HG03060 (cell line): ENCODE data around the gene TACR1.
A peak's percentile ranks its signal among the peaks of the same experiment; 100 is the strongest.

Experiments used
- ATAC-seq: cut with Tn5 transposase; IDR thresholded peaks from one replicate; pipeline ENCODE4 v1.9.1; 2021; ENCODE audit warnings: low read depth, moderate number of reproducible peaks; ENCODE audit not compliant: unreplicated experiment

Gene TACR1

DNA sequence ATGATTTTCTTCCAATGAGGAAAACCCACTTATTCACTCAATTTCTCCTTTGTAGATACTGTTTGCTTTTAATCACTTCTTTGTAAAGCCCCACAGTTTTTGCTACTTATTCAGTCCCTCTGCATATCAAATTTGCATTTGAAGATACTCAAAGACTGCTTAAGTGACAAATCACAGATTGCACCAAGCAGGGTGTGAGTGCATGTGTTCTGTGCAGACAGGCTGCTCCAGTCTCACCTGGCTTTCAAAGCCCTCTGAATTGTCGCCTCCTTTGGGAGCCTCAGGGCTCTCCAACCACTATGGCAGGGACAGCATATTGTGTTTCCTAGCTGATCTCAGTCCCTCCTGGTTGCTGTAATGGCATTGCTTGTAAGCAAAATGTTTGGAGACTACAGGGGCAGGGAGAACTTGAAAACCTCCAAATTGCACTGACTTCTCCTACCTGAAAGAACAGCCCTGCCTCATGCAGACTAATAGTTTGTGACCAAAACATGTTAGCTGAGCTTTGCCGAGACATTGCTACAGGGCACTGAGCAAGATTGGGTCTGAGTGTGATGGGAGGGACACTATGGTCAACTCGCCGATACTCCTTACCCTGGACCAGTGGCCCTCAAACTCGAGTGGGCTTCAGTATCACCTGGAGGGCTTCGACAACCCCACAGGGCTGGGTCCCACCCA is 144.0 kb downstream of the TACR1 start:
- no peak for ATAC-seq

DNA sequence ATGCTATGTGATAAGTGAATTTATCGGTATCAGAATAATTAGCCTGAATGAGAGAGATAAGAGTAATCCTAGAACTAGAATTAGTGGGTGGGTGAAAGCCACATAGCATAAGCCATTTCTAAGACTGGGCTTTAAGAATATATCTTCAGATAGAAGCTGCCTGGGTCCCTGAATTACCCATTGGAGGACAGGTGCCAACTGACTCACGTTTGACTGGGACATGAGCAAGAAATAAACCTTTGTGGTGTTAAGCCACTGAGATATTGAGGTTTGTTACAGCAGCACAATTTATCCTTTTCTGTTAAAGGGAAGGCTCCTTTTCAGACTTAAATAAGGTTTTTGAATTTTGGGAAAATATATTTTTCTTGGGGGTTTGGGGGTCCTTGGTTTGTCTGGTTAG is 145.0 kb downstream of the TACR1 start:
- ATAC-seq: no peak

DNA sequence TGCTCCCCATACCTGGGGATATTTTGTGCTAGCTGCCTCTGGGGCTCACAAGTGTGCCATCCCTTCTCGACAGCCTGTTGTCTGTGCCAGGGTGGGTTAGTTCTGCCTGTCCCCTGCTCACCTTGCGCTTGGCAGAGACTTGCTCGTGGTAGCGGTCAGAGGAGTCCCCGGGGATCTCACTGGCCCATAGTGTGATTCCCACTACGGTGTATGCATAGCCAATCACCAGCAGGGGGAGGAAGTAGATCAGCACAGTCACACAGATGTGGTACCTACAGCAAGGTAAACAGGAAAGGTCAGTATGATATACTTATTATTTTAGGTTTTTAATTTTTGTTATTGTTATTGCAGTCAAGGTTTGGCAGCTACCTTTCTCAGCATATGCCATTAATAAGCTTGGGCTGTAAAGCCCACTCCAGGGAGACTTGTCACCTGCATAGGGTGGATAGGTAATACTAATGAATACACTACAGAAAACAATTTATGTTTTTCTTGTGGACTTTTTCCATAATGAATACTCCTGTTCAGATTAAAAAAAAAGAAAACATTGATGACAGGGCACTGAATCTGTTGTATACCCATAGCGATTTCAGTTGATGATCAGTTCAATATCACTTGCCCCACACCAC is 145.7 kb downstream of the TACR1 start:
- peak; percentile 85 for ATAC-seq

DNA sequence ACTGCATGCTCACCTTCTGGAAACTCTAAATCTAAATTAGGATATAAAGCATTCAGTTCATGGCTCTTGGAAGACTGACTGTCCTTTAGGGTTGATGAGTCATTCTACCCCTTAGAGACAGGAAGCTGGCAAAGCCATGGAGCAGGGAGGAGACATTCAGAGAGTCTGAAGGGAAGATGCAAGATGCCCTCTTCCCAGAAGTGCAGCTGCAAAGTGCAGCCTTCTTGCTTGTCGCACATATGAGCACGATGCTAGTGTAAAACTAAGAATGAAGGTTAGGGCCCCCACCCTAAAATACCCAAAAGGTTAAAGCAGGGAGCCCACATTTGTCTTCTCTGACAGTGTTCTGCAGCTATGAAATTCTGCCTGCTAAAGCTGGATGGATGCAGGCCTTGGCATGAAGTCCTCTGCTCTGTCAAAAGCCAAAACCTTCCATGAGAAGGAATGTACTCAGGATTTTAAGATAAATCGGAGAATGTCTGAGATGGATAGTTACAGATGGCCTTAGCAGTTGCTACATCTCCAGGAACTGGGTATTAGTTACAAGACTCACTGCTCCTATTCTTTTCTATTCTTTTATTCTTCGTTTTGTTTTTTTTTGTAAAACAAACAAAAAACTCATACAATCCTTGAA is 151.2 kb downstream of the TACR1 start:
- no peak for ATAC-seq

DNA sequence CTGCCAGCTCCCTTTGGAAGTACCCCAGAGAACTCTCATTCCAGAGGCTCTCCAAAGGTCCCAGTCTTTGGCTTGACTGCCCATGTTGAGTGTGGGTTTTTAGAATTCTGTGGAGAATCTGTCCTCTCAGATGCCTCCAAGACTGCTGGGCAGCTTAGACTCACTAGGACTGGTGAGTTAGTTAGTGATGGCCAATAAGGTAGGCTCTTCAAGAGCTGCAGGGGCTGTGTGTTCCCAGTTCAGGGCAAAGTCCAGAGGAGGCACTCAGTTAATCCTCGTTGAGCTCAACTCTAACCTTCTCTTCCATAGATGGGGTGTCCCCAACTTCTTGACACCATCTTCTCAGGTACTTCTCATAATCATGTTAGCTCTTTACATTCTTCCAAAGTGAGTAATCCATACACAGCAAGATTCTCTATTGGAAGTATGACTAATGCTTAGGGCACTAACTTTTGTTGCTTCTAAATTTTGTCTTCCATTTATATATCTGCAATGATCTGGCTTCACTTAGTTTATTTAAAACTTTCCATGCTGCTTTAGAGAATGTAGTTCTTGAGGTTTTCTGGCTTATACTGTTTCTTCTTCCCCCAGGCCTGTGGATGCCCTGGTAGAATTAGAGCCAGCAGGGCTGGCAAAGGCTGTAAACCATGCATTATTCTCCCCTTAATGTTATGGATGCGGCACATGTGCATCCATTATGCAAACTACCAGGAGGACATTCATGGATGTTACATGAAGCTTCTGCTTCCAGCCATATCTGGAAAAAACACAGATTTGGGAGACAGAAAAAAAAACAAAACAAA is 151.9 kb downstream of the TACR1 start:
- ATAC-seq: no peak

DNA sequence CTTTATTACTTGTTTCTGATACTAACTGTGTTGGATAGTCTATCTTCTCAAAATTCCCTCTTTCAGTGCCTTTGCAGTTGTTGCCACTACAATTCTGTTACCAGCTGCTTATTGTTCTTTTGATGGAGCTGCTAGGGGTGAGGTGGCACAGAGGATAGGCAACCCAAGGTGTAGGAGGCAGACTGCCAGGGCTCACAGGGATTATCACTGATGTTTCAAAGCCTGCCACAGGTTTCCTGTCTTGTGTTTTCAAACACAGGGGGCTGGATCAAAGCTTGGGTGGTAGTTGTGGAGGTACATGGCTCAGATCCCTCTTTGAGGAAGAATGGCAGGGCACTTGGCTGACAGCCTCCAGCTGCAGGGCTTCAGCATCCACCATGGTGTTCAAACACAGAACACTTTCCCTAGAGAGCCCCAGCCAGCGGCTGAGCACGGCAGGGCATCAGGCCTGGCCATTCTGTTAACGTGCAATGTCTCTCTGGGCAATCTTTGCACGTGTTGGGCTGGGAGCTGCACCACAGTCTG is 153.7 kb downstream of the TACR1 start:
- ATAC-seq: no peak

DNA sequence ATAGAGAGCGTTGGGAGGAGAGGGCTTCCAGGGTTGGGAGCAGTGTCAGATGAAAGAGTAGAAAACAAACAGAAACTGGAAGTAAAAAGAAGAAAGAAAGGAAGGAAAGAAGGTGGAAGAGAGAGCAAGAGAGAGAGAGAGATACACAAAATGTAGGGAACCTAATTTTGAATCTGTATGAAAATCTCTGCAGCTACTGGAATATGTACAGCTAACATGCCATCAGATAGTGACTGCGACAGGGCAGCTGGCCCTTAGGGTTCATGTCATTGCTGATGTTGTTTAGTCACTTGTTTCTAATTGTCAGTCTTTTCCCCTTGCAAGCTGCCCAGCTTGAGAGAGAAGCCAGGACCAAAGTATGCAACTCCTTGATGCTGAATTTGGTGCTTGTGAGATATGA is 155.0 kb downstream of the TACR1 start:
- no peak for ATAC-seq

DNA sequence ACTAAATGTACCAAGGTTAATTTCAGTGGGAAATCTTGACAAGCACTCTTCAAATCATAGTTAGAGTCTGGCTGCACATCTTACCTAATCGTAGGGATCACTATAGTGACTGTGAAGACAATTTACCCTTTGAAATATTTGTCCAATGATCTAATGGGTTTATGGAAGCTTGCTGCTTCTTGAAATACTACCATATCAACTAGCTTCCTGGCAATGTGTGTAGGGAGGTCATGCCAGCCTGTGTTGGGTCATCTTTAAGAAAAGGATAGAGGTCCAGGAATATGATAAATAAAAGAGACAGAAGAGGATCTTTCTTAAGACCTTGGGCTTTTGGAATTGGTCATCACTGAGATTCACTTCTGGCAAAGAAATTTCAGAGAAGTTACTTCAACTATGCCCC is 156.5 kb downstream of the TACR1 start:
- ATAC-seq: no peak

DNA sequence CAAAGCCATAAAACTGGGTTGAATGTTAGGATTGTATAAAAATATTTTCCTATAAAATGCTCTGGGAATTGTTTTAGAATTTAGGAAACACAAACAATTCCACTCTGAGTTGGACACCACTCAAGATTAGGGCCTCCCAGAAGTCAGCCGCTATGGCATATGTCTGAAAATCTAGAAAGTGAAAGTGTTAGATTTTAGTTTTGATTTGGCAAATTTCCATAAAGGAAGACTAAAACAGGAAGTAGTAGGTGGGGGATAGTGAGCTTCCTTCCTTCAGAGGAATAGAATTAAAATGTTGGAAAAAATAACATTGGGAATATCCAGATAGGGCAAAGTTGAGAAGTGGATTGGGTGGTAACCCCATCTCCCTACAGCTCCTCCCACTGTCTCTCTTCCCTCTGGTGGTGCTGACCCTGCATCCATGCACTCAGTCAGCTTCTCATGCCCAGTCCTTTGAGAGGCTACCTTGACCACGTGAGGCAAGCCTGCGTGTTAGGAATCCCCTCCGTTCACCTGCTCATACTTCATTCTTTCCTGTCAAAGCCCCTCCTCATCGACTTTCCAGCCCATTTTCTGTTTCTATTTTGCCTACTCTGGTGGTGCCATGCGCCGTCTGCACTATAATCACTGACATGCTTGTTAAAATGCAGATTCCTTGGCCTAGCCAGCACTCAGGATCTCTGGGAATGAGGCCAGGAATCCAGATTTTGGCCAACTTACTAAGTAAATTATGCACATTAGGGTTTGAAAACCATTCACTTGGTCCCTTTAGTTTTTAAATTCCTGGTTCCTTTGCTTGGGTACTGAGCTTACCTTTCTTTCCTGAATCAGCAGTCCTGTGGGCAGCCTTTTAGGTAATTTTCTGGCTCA is 157.4 kb downstream of the TACR1 start:
- no peak for ATAC-seq

DNA sequence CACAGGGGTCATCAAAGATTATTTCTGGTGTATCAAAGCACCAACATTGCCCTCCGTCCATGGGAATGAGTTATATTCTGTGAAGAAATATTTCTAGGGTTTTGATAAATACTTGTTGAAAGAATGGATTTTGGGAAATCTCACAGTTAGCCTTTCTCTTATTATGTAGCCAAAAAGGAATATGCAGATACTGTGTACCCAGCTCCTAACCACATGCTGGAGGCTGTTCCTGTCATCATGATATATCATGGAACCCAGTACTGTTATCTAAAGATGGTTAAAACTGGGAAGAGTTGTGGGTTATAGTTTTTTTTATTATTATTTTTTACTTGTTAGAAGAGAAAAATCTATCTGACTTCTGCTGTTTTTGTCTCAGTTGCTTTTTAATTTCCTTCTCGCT is 158.1 kb downstream of the TACR1 start:
- no peak for ATAC-seq

DNA sequence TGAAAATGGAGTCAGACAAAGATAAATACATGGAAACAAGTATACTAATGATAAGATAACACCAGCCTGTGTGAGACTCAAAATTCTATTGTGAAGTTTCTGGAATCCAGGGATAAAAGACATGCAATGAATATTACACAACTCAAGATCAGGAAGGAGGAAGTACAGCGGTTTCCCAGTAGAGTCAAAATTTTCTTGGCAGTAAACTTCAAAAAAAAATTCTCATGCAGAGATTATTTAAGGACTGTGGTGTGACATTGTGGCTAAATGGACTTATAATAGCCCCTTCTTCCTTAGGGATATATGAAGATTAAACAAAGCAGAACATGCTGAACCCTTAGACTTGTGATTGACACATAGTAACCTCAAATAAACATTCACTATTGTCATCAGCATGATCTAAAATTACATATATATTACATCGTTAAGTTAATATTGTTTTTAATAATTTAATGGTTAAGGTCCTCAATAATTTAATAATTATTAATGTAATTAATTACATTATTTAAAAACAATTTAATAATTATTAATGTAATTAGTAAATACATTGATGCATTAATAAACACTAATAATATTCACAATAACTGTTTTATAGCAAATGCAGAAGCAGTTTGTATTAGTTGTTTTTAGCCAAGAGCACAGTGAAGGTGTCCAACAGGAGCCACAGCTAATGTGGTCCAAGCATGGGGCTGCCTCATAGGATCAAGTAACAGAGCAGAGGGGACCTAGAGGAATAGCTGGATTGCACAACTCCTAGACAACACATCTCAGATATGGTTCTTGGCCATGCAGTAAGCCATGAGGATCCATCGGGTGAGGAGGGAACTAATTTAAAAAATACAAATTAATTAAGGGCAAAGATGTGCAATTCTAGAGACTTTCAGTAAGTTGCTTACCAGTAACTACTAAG is 163.6 kb downstream of the TACR1 start:
- no peak for ATAC-seq

DNA sequence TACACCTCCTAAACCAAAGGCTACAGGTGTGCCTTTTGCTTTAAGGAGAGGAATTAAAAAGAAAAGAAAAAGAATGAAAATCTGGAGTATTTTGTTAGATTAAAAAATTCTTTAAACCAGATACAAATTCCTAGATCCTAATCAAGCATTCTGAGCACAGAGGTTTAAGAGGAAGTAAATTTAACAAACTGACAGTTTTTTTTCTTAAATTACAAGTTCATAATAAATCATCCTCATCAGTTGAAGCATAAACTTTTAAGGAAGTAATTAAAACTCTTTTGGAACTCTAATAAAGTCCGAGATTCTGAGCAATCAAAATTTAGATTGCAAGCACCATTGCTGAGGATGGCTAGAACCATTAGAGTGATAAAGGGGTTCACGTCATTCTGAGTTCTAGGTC is 165.8 kb downstream of the TACR1 start:
- no peak for ATAC-seq

DNA sequence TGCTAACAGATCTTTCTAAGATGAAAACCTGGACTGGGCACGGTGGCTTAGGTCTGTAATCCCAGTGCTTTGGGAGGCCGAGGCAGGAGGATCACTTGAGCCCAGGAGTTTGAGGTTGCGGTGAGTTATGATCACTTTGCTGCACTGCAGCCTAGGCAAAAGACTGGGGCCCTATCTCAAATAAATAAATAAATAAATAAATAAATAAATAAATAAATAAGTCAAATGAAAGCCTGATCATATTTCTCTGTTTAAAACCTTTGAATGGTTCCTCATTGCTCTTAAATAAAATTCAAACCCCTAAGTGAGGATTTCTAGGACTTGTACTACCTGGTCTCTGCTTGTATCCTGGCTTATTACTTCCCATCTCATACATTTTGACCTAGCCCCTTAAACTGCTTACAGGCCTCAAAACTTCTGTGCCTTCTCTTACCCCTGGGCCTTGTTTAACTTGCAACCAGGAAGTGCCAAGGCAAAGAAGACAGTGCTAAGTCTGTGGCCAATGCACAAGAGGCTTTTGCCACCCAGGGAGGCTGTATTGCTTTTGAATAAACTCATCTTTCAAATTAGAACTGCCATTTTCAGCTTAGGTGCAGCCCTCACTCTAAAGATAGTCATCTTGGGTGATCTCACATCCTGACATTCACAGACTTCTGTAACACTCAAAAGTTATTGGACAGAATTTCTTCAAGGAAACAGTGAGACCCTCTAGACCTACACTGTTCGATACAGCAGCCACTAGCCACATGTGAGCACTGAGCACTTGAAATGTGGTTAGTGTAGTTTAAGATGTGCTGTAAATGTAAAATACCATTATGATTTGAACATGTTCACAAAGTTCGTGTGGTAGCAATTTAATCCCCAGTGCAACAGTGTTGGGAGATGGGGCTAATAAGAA is 167.2 kb downstream of the TACR1 start:
- ATAC-seq: no peak

DNA sequence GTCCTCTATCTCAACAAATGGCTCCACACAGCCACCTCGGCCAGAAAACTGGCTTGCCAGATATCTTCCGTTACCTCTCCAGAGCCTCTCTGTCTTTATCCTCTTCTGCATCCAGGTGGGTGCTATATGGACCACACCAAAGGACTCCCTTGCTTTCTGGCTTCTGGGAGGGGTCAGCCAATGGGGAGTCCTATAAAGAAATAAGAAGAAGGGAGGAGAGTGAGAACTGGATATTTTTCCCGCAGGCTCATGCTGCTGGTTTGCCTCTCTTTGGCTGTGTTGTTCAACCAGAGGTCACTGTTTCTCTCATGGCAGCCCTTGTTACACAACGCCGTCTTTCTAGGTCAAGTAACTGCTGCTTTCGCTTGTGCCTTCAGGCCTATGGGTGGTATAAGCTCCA is 168.1 kb downstream of the TACR1 start:
- ATAC-seq: no peak

DNA sequence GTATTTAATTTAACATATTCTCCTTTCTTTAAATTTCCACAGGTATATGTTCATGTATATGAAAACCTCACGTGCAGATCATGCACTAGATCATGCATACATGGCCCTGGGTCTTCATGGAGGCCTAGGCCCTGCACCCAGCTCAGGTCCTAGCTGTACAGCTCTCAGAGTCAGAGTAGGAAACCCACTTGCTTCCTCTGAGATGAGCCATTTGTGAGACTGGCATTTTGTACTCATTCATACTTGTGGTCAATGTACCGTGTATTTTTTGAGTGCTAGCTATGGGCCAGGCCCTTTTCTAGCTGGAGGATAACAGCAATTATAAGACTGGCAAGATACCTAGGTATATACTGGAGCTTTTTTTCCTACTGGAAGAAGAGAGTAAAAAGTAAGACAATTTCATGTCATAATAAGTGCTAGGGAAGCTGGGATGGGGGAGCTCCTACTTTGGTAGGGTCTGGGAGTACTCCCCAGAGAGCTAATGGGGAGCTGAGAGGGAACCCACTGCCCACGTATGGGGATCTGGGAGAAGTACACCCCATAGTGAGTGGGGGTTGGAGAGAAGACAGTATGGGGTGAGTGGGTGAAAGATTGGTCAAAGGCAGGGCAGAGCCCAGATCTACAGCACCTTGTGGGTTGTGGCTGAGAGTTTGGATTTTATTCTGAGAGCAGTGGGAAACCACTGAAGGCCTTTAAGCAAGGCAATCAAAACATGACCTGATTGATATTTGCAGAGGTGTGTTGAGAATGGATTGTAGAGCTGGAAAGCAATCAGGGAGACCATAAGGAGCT is 168.9 kb downstream of the TACR1 start:
- ATAC-seq: no peak

DNA sequence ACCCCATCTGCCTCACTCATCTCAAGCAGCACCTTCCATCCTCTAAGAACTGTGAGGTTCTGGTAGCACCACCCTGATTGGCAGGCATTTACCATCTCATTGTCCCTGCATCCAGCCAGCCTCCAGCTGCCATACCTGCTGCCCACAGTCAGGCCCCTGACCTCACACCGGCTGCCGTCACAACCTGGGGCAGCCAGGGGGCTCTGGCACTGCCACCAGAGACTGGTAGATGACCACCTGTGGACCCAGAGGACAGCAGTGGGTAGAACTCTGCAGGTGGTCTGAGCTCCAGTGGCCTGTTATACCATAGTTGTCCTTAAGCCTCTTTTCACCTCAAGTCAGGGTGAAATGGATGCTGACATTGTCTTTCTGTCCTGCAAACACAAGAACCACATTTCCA is 171.4 kb downstream of the TACR1 start:
- no peak for ATAC-seq

DNA sequence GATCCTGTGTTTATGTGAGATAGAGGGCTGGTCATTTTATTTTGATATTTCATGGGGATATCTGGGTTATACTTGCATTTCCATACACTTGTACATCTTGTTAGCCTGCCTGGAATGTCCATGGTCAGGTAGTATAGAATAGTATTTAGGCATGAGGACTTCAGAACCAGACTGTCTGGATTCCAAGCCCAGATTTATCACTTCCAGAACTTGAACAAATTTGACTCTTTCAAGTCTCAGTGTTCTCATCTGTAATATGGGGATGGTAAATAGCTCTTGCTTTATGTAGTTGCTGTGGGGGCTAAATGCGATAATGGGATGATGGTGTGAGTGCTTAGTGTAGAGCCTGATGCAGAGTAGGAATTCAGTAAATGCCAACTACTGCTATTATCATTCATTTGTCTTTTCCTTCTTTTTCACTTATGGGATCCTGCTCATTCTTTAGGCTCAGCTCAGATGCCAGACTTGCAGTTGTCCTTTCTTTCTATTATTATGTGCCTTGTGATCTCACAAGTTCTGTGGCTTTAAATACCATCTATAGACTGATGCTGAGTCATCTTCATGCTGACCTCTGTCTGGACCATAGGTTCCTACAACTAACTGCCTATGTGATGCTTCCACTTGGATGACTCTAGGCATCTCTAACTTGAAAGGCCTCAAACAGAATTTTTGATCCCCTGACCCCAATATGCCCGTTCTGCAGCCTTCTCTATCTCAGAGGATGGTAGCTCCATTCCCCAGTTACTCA is 173.5 kb downstream of the TACR1 start:
- no peak for ATAC-seq
